ENCODE data around the gene SDR42E1. TPM values are rescaled to one million over a fixed set of nuclear protein-coding genes. Genes with fewer than 3 reads are reported as not detected.

Gene SDR42E1
- total and polyA plus RNA-seq, 4 donors, result 1.9 to 6.5 (median 3.3) TPM

GRCh38 chr16:81946206-81946605 lies 65.1 kb downstream of the SDR42E1 start:
- no peak for TF ChIP-seq RXRA (IDR thresholded peaks at IDR 0.05)
- no peak for TF ChIP-seq FOXA1 (IDR thresholded peaks at IDR 0.05)
- TF ChIP-seq CTCF (IDR thresholded peaks at IDR 0.05; ENCODE audit: low read depth, low read length, missing input control), result no peak
- TF ChIP-seq NR2F2 (IDR thresholded peaks at IDR 0.05), result no peak
- TF ChIP-seq ATF3 (IDR thresholded peaks at IDR 0.05), result no peak
- no peak for TF ChIP-seq FOXA2 (IDR thresholded peaks at IDR 0.05)
- no peak for TF ChIP-seq YY1 (IDR thresholded peaks at IDR 0.05)
- TF ChIP-seq RAD21 (IDR thresholded peaks at IDR 0.05), result no peak
- TF ChIP-seq REST (IDR thresholded peaks at IDR 0.05), result no peak
- TF ChIP-seq, protein P1, sequence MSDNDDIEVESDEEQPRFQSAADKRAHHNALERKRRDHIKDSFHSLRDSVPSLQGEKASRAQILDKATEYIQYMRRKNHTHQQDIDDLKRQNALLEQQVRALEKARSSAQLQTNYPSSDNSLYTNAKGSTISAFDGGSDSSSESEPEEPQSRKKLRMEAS (IDR thresholded peaks at IDR 0.05), result no peak
- no peak for TF ChIP-seq GABPA (IDR thresholded peaks at IDR 0.05 in 1 of 2, conservative IDR thresholded peaks at IDR 0.05 in 1 of 2)
- no peak for TF ChIP-seq HNF4G (IDR thresholded peaks at IDR 0.05)
- no peak for TF ChIP-seq SP1 (IDR thresholded peaks at IDR 0.05)
- TF ChIP-seq TAF1 (conservative IDR thresholded peaks at IDR 0.05), result no peak
- no peak for TF ChIP-seq JUND (IDR thresholded peaks at IDR 0.05)
- TF ChIP-seq HNF4A (conservative IDR thresholded peaks at IDR 0.05), result no peak
- TF ChIP-seq, protein P2, sequence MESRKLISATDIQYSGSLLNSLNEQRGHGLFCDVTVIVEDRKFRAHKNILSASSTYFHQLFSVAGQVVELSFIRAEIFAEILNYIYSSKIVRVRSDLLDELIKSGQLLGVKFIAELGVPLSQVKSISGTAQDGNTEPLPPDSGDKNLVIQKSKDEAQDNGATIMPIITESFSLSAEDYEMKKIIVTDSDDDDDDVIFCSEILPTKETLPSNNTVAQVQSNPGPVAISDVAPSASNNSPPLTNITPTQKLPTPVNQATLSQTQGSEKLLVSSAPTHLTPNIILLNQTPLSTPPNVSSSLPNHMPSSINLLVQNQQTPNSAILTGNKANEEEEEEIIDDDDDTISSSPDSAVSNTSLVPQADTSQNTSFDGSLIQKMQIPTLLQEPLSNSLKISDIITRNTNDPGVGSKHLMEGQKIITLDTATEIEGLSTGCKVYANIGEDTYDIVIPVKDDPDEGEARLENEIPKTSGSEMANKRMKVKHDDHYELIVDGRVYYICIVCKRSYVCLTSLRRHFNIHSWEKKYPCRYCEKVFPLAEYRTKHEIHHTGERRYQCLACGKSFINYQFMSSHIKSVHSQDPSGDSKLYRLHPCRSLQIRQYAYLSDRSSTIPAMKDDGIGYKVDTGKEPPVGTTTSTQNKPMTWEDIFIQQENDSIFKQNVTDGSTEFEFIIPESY (IDR thresholded peaks at IDR 0.05), result no peak
- TF ChIP-seq EGR1 (IDR thresholded peaks at IDR 0.05; ENCODE audit: low read depth in 2 of 2), result no peak
- Histone ChIP-seq H3K27me3 (ENCODE audit: control insufficient read depth in 4 of 4, insufficient read depth in 4 of 4, low read length in 3 of 4) (no peaks in the 10 kb centered on the region), H3K36me3 (ENCODE audit: control insufficient read depth in 4 of 4, insufficient read depth in 3 of 4, low read depth in 1 of 4, low read length in 3 of 4) (peaks cover 0 to 54% (median 48%) of the 10 kb centered on the region in 4 donors), H3K27ac (ENCODE audit: low read depth in 1 of 2, low read length in 2 of 2) (no peak overlapping the region), H3K9ac (ENCODE audit: low read depth in 1 of 2, low read length in 2 of 2) (no peak overlapping the region), H3K4me1 (ENCODE audit: control insufficient read depth in 4 of 4, insufficient read depth in 4 of 4, low read length in 3 of 4) (no peaks in the 10 kb centered on the region), H3K9me3 (ENCODE audit: control insufficient read depth in 4 of 4, low read length in 3 of 4) (peaks cover 0 to 6% (median 2%) of the 10 kb centered on the region in 4 donors), H3K4me3 (ENCODE audit: low read depth in 1 of 3, low read length in 3 of 3) (no peak overlapping the region)
- DNase-seq (ENCODE audit: low spot score), result no peak
- 95% methylated on average over 5 of the region's 5 CpGs for WGBS
